NCI-H1105 treated with DMSO at 0.1 percent for 48 hours (cell line): ENCODE measurements around the gene OR2T11.
"Not testable (repeated sequence)": the region's sequence is repeated elsewhere in the genome, so short reads cannot be mapped to it uniquely, and the experiment has no call there.

Experiments used
- DNase-seq: peaks from one replicate; lab custom pipeline; 2025; lab: John Stamatoyannopoulos, UW

Gene OR2T11, protein sequence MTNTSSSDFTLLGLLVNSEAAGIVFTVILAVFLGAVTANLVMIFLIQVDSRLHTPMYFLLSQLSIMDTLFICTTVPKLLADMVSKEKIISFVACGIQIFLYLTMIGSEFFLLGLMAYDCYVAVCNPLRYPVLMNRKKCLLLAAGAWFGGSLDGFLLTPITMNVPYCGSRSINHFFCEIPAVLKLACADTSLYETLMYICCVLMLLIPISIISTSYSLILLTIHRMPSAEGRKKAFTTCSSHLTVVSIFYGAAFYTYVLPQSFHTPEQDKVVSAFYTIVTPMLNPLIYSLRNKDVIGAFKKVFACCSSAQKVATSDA

DNA sequence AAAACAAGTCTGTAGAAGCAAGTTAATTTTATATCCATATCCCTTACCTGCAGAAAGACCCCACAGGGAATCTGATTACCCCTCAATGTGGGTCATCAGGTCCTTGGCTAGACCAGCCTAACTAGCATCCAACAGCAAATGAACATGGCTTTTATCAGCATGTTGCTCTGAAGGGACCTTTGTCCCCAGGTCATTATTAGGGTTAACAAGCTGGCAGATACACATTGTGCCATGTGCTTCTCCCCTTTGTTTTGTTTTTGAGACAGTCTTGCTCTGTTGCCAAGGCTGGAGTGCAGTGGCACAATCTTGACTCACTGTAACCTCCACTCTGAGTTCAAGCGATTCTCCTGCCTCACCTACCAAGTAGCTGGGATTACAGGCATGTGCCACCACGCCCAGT, at the start of gene OR2T11:
Gene OR2T11, minus strand, starts transcription at position 101 of the 400 bp plus-strand sequence. CDS start 7,963 bp downstream, outside the sequence.
- DNase-seq, result not testable (repeated sequence)

DNA sequence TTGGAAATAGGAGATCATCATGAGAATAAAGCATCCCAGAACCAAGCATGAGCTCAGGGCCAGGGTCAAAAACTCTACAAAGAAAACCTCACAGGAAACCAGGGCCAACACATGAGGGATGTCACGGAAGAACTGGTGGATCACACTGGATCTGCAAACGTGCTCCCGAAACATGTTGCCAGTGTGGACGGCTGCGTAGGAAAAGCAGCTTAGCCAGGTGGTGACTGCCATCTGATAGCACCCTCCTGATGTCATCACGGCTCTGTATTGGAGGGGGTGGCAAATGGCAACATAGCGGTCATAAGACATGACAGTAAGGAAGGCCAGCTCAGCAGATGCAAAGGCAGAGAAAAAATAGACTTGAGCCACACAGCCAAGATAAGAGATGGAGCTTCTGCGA, 46.8 kb upstream of the OR2T11 start:
- no peak for DNase-seq

DNA sequence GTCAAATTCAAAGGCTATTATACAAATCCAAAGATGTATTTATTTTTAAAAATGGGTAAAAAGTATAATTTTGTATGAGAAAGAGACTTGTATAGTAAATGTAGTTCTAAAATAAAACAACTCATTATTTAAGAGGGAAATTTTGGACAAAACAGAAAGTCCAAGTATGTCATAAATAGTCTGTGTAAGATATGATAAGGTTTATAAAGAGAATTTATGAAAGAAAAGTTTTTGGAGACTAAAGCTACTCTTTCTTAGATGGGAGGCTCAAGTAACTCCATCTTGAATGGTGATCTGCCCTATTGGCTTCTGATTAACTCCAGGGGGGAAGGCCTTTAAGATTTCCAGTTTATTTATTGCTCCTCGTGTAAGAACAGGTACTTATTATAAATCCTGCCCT, 35.1 kb upstream of the OR2T11 start:
- DNase-seq, result no peak

DNA sequence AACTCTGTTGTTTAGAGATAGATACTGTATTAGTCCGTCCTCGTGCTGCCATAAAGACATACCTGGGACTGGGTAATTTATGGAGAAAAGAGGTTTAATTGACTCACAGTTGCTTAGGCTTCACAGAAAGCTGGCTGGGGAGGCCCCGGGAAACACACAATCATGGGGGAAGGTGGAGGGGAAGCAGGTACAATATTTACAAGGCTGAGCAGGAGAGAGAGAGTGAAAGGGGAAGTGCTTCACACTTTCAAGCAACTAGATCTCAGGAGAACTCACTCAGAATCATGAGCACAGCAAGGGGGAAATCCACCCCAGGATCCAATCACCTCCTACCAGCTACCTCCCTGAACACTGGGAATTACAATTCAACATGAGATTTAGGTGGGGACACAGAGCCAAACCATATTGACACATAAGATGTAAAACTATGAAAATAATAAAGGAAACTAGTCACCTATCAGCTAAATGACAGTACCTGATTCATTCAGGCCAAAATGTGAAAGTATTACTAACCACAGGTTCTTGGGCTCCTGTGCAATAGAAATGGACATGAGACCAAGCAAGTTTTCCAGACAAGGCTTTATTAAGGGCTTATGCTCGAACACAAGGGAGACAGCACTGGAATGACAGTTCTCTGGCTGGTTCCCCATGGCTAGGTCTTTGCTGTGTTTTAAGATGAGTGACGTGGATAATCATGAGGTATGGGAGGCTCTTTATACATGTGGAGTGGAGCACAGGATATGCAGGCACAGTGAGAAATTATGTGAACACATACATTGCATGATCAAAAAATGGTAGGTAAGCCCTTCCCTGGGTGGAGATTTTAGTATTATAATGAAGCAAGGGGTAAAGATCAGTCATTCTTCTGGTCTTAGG, 28.8 kb upstream of the OR2T11 start:
- not testable (repeated sequence) for DNase-seq

DNA sequence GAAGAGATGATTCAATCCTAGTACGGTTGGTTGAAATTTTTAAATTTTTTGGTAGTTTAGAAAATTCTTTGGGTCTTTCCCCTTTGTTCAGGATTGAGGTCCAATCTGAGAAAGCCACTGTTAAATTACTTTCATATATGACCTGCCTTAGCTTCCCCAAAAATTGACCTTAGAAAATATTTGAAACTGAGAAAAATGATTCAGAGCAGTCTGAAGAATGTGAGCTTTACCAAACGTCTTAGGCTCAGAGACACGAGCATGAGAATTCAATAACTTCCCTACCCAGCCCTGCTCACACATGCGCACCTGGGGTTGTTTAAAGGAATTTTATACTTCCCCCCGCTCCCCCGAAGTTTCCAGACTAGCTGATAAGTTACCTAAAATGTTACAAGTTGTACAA, 21.9 kb upstream of the OR2T11 start:
- DNase-seq, result not testable (repeated sequence)

DNA sequence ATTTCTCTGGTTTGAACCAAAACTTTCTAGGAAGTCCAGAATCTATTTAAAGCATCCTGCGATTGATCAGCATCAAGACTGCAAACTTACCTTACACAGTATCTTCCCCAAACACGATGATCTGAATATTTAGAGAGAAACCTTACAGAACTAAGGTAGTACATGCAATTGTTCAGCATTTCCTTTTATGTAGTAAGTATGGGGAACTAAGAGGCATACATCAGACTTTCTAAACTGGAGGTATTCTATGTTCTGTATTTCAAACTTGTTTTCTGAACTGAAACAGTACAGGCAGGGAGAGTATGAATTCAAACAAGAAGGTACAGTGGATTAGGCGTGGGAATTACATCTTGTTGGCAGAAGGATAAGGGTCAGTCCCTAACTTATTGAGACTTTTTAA, 20.5 kb upstream of the OR2T11 start, which contains the start of gene OR2T27:
Gene OR2T27, minus strand, starts transcription at position 175 of the 400 bp plus-strand sequence. CDS start 4,644 bp downstream, outside the sequence.
- DNase-seq, result not testable (repeated sequence)

DNA sequence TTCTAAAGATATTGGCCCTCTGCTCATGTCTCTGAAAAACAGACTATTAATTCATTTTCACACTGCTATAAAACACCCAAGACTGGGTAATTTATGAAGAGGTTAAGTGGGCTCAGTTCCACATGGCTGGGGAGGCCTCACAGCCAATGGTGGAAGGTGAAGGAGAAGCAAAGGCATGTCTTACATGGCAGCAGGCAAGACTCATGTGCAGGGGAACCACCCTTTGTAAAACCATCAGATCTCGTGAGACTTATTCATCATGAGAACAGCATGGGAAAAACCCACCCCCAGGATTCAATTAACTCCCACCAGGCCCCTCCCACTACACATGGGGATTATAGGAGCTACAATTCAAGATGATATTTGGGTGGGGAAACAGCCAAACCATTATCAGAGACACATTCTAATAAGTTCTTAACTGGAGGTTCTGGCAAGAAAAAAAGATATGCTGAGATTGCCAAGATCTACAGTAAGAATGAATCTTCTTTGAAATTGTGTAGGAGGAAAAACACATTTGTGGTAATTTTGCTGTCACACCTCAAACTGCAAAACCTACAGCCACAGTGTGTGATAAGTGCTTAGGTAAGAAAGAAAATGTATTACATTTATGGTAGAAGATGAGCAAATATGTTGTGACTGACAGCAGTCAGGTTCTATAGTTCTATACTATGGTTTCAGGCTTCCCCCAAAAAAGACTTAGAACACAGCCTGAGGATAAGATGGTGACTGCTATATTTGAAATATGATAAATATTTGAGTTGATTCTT, 14.1 kb upstream of the OR2T11 start:
- not testable (repeated sequence) for DNase-seq

DNA sequence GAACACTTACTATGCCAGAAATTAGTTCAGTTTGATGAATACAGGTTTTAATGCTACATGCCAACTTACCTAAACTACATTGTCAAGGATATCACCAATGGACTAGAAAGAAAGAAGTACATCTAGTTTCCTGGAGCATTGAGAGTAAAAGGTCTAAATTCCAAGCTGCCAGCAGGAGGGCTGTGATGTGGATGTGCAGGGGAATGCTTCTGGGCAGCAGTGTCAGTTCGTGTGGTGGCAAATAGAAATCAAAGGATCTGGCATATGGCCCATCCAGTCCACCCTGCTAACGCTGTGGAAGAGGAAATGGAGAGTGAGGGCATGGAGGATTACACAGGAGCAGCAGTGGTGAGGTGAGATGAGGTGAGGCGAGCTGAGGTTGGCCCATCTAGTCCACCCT, 10.3 kb upstream of the OR2T11 start, which contains the start of gene OR2T35:
Gene OR2T35, minus strand, starts transcription at position 101 of the 400 bp plus-strand sequence. CDS start 6,020 bp downstream, outside the sequence.
- not testable (repeated sequence) for DNase-seq

DNA sequence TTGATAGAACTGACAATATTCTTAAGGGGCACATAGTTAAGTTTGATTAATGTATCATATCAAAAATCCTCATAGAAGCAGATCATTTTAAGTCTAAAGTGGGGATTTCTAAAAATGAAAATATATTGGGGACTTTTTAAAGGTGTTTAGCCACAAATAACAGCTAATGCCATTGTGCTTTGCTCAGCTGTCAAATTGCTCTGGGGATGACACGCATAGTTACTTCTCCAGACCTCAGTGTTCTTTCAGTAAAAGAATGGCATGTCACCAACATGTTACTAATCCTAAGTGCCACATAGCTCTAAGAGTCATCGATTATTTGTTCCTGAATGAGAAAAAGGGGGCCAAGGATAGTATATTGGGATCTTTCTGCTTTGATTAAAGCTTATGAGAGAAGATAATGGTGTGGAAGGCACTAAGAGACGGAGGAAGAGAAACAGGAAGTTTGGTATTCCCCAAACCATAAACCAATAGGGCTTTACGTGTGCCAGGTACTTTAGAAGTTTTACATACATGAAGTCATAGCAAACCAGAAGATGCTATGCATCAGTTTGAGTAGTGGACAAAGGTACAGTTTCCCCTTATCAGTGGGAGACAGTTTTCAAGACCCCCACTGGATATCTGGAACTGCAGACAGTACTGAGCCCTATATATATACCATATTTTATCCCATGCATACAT, 8.2 kb upstream of the OR2T11 start:
- not testable (repeated sequence) for DNase-seq

DNA sequence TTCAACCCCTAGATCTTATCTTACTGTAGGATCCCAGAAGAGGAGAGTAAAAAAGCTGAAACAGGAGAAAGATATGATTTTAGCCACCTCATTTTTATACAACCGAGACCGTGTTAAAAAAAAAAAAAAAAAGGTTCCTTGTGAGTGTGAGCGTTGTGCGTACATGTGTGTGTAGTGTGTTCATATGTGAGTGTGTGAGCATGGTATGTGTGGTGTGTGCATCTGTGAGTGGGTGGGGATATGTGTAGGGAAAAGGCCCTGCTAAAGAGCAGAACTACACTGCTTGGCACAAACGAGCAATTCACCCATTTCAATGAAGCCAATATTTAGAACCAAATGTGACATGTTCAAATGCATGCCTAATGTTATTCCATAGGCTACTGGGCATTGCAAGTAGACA, 6.7 kb upstream of the OR2T11 start:
- DNase-seq, result not testable (repeated sequence)

DNA sequence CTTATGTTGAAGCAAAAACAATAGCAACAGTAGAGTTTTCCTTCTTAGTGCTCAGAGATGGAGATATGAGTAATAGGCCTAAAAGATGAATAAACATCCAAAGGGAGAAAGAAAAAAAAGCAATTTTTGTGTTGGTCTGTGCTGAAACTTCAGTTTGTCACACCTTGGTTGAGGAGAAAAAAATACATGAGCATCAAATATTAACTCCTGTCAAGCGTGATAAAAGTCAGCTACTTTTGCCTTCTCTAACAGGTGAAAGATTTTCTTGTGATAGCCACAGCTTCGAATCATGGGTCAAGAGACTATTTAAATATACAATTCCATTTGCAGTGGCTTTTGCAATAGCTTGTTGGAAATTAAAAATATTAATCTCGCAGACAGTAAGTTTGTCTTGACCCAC, 6.0 kb upstream of the OR2T11 start:
- not testable (repeated sequence) for DNase-seq

DNA sequence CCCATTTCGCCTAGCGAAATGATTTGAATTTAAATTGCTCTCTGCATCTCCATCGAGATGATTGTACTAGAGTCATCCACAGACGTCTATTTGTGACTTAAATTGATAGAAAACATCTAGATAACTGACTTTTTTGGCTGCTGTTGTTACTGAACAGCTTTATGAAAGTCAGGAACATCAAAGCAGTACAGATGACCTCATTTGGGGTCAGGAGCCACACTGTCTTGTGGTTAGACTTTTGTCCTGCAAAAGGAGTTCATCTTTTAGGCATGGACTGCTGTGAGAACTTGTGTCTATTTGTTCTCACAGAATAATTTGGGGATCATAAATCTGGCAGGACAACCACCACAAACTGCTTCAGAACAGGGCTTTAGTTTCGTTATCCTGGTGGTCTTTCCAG, 4.8 kb upstream of the OR2T11 start:
- not testable (repeated sequence) for DNase-seq

DNA sequence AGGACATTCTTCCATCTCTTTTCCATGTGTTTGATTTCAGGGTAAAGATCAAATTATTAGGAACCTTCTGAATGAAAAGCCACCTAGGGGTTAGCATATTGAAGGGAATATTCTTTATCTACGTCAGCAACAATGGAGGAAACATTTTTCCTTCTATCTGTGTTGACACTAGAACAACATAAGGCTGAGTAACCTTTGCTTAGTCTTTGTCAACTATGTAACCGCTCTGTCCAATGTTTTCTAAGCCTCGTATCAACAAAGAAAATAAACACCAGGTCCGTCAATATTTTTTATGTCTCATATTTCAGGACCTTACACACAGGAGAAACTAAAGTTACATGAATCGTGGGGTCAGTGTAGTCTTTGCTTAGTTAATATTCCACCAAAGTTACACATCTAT, 1.7 kb upstream of the OR2T11 start:
- not testable (repeated sequence) for DNase-seq

DNA sequence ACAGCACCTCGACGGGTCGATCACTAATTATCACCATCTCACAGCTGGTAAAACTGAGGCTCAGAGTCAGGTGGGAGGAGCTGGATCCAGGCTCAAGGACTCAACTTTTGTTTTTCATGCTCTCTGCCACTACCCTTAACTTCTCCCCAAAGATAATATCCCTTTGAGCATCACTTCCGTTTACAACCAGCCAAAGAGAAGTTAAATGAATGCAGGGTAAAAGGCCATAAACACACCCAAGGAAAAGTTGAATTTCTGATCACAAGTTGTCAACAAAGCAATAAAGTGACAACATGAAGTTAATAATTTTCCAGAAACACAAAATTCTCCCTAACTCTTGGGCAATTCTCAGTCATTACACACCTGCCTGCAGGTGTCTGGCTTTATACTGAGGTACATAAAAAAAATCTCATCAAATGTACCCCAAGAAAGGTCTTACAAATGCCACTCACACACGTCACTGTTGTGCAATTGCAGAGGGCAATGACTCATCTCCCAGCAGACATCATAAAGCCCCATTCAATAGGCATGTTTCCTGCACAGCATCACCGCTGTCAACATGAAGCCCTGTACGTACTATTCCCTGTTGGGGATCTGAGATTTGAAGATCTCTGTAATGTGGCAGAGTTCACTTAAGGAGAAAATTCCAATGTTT, 3.4 kb downstream of the OR2T11 start:
- no peak for DNase-seq

DNA sequence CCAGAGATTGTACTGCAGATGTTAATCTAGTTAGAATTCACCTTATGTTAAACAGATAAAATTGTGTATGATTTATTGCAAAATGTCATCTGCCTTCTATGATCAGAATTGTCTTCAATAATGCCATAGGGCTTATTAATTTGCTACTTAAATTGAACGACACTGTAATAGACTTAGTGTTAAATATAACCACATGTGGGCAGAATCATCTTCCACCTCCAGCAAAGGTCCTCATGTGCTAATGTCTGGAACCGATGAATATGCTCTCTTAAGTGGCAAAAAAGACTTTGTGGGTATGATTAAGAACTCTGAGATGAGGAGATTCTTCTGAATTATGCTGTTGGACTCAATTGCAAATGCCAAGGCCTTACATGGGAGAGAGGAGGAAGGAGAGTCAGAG, 4.3 kb downstream of the OR2T11 start:
- DNase-seq, result no peak

DNA sequence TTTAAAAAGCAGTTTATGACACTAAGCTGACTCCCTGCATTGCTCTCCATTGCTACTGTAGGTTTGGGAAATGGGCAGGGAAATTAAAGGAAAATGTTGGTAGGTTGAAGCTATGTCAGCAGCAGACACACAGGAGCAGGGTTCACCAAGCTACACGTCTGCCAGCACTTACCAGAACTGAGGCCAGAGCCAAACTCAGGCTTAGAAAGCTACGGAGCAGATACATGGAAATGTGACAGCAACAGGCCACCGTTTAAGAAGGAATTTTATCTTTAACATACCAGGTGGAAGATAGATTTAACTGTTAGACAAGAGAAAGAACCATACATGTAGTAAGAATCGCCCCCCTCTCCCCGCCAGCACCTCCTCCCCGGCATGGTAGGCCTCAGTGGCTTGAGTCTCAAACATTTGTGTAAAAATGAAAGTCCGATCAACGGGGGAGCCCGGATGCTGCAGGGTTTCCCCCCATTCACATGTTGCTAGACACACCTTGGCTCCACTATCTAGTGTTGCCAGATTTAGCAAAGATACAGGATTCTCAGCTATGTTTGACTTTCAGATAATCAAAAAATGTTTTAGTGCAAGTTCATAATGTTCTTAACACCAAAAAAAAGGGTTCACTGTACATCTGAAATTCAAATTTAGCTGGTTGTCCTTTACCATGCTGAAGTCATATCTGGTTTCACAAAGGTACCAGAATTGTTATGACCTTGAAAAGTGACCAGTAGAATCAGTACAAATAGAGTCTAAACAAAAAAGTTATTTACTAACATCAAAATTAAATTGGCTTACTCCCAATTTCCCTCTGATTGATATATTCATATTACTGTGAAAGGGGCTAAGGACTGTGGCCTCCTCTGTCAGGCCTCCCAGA, 6.7 kb downstream of the OR2T11 start:
- no peak for DNase-seq

DNA sequence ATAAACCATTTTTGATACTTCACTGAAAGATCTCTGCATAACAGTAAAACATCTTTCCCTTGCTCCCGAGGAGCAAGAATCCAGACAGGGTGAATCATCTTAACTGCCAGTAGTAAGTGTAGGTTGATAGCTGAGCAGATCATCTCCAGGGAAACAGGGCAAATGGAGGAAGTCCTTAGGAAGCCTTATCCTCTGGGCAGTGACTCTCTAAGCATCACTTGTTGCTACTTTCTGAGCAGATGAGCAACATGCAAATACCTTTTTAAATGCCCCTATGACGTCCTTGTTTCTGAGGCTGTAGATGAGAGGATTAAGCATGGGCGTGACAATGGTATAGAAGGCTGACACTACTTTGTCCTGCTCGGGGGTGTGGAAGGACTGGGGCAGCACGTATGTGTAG, 8.9 kb downstream of the OR2T11 start:
- DNase-seq, result no peak

DNA sequence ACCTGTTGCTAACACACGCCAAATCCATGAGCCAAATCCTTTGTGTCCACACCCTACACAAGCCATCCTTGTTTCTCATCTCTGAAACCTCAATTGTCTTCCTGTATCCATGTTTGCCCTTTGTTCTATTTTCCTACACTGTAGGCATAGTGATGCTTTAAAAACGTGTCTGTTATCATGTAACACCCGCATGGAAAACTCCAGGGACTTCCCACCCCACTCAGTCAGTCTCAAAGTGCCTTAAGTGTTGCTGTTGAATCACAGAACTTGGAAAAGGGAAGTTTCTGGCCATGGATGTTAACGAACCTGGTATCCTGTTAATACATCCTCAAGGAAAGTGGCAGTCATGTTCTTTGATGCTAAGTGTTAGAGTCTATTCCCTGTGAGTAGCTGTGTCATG, 9.7 kb downstream of the OR2T11 start:
- no peak for DNase-seq

DNA sequence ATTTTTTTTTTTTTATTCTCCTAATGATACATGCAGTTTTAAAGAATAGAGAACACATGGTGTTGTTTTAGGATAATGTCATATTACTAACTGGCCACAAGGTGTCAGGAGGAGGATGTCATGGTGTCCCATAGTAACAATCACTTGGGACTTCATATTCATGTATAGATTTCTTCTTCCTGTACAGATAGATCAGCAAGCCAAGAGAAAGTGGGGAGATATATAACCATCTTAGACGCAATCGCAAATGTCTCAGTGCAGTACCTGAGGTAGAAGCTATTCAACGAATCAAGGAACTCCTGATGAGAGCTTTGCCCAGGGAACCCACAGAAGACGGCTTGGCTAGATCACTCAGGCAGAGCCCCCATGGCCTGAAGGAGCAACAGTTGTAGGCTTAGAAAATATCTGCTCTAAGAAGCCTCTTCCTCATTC, 12.3 kb downstream of the OR2T11 start:
- peak; percentile 15 for DNase-seq

DNA sequence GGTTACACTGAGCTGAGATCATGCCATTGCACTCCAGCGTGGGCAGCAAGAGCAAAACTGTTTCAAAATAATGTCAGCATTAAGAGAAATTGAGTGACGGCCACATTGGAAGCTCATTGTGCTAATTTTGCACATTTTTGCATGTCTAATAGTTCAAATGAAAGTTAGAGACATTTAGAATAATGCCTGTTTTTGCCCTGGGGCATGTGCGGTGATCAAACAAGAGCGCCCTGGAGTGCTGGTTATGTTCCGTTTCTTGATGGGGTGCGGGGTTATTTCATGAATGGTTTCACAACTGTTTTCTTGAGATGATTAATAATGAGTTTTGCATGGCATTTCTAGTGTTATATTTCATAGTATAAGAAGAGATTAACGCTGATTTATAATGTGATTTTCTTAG, 13.1 kb downstream of the OR2T11 start:
- no peak for DNase-seq
